Muscle layer of duodenum (tissue), 2 donors: ENCODE data around the gene DNAJB6.

ENCODE experiments used
- H3K27ac ChIP-seq: one replicate; pipeline ENCODE4 v1.7.0; 2013; ENCODE audit warnings: mild to moderate bottlenecking, low read length
- H3K27me3 ChIP-seq: one replicate; pipeline ENCODE4 v1.7.0; 2013; ENCODE audit warnings: low read depth, mild to moderate bottlenecking, control low read depth, low read length
- H3K36me3 ChIP-seq, 2 donors: one replicate each; pipeline ENCODE4 v1.7.0; 2013; ENCODE audit warnings: low read length in 2 of 2, control low read depth in 1 of 2, mild to moderate bottlenecking in 1 of 2; ENCODE audit not compliant: insufficient read depth in 2 of 2, control insufficient read depth in 1 of 2
- H3K4me1 ChIP-seq, 2 donors: one replicate each; pipeline ENCODE4 v1.7.0; 2013; ENCODE audit warnings: low read length in 2 of 2, mild to moderate bottlenecking in 2 of 2, control low read depth in 1 of 2, moderate library complexity in 1 of 2; ENCODE audit not compliant: insufficient read depth in 2 of 2, control insufficient read depth in 1 of 2
- H3K4me3 ChIP-seq, 2 donors: one replicate each; pipeline ENCODE4 v1.7.0; 2013; ENCODE audit warnings: low read length in 2 of 2, low read depth in 1 of 2, mild to moderate bottlenecking in 1 of 2
- H3K9me3 ChIP-seq, 2 donors: one replicate each; pipeline ENCODE4 v1.7.0; 2013; ENCODE audit warnings: low read length in 2 of 2, control low read depth in 1 of 2, mild to moderate bottlenecking in 1 of 2; ENCODE audit not compliant: control insufficient read depth in 1 of 2
- donor health status: healthy.

The DNAJB6 gene

DNA sequence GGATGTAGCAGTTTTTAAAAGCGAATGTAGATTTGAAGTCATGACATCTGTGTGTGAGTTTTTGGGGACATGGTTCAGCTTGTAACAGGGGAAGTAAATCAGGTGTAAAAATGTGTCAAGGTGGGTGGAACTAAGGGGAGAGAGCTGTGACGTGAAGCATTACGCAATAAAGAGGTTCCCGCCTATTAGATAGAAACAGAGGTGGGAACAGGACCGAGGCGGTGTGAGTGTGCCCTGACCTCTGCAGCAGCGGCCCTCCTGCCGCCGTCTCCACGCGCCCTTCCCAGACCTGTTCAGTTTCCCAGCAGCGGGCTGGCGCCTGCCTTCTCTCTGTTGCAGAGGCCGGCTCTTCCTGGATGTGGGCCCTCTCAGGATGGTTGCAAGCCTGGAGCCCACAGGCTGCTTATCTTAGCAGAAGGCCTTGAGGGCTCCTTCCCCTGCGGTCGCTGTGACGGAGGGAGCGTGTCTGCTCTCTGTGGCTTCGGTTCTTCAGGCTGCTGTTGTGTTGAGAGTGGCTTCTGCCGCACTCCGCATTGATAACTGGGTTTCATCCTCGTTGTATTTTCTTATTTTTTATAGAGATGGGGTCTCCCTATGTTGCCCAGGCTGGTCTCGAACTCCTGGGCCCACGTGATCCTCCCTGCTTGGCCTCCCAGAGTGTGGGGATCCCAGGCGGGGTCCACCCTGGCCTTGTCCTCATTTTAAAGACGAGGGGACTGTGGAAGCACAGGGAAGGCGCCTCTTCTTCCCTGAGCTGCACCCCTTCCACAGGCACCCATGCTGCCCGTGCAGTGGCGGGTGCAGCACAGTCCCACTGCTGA, 65.0 kb downstream of the DNAJB6 start:
- H3K4me1 ChIP-seq: peaks cover 0 to 4% of the 10 kb centered on the region in 2 donors
- H3K27me3 ChIP-seq: no peaks in the 10 kb centered on the region
- H3K27ac ChIP-seq: no peak overlapping the region
- no peak overlapping the region for H3K4me3 ChIP-seq
- H3K36me3 ChIP-seq: peaks cover 7 to 23% of the 10 kb centered on the region in 2 donors
- H3K9me3 ChIP-seq: no peaks in the 10 kb centered on the region

DNA sequence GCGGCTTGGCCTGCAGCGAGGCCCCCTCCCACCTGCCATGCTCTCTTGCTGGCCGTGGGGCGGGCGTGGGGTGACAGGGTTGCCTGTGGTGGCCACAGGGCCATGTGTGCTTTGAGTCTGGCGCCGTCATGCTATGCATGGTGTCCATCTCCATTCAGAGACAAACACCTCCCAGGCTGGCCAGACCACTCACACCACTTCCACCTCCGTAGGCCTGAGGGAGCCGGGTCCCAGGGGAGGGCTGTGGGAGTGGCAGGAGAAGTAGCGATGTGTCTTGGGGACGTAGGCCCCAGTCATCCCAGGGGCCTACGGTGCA, 65.5 kb downstream of the DNAJB6 start:
- Histone ChIP-seq H3K4me1 (peaks cover 0 to 4% of the 10 kb centered on the region in 2 donors), H3K27me3 (no peaks in the 10 kb centered on the region), H3K4me3 (no peak overlapping the region), H3K9me3 (no peaks in the 10 kb centered on the region), H3K36me3 (peaks cover 3 to 28% of the 10 kb centered on the region in 2 donors), H3K27ac (no peak overlapping the region)

DNA sequence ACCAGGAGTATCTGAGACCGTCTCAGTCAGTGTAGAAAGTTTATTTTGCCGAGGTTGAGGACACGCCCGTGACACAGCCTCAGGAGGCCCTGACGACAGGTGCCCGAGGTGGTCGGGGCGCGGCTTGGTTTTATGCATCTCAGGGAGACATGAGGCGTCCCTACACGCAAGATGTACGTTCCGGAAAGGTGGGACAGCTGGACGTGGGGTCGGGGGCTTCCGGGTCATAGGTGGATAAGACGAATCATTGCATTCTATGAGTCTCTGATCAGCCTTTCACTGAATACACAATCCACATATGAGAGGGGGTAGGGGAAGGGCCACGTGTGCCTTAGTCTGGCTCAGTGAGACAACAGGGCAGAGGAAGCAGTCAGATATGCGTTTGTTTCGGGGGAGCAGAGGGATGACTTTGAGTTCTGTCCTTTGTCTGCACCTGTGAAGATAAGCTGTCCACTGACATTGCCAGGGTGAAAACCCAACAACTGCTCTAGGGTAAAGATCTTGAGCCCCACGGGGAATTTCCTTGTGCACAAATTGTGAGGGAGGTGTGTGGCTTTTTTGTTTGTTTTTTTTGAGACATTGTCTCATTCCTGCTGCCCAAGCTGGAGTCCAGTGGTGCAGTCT, 66.2 kb downstream of the DNAJB6 start:
- Histone ChIP-seq H3K27me3 (no peaks in the 10 kb centered on the region), H3K27ac (no peak overlapping the region), H3K36me3 (peaks cover 3 to 34% of the 10 kb centered on the region in 2 donors), H3K9me3 (no peaks in the 10 kb centered on the region), H3K4me1 (peaks cover 0 to 4% of the 10 kb centered on the region in 2 donors), H3K4me3 (no peak overlapping the region)

DNA sequence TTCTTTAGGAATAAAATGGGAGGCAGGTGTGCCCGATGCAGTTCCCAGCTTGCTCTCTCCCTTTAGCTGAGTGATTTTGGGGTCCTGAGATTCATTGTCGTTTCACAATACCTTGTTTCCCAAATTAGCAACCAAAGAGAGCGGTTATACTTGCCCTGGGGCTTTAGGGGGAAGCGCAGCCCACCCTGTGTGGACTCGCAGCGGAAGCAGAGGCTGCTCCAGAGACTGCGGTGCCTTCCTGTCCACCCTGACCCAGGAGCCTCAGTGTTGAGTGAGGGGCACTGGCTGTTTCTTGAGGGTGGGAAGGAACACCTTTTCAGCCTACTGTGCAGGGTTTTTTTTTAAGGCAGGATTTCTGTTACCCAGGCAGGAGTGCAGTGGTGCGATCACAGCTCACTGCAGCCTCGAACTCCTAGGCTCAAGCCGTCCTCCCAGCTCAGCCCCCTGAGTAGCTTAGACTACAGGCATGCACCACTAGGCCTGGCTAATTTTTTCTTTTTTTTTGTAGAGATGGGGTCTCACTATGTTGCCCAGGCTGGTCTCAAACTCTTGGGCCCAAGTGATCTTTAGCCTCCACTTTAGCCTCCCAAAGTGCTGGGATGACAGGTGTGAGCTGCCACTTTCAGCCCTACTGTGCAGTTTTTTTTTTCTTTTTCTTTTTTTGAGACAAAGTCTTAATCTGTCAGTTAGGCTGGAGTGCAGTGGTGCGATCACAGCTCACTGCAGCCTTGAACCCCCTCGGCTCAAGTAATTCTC, 67.0 kb downstream of the DNAJB6 start:
- peaks cover 3 to 34% of the 10 kb centered on the region in 2 donors for H3K36me3 ChIP-seq
- no peak overlapping the region for H3K4me3 ChIP-seq
- H3K27ac ChIP-seq: no peak overlapping the region
- no peaks in the 10 kb centered on the region for H3K27me3 ChIP-seq
- peaks cover 0 to 4% of the 10 kb centered on the region in 2 donors for H3K4me1 ChIP-seq
- no peaks in the 10 kb centered on the region for H3K9me3 ChIP-seq

DNA sequence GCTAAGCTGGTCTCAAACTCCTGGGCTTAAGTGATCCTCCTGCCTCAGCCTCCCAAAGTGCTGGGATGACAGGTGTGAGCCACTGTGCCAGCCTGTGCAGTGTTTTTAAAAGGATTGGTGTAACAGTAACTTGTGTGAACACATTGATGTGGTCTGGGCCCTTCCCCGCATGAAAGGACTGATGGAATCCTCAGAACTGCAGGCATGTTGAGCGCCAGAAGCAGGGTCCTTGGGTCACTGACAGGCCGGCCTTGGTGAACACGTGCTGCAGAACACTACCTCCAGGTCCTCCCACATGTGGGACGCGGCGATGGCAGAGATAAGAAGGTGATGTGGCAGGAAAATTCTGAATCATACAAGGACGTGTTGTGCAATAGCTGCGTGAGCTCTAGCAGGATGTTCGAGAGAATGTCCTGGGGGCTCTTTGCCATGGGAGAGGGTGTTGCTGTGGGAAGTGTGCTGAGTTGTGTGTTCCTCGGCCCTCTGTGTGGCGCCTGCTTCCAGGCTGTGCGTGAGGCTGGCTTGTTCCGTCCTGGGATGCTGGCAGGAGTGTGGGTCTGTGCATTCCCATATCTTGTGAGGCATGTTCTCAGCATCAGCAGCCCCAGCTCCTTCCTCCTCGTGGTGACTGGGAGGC, 68.2 kb downstream of the DNAJB6 start:
- Histone ChIP-seq H3K4me1 (no peaks in the 10 kb centered on the region), H3K9me3 (no peaks in the 10 kb centered on the region), H3K36me3 (peaks cover 3 to 36% of the 10 kb centered on the region in 2 donors), H3K27ac (no peak overlapping the region), H3K27me3 (no peaks in the 10 kb centered on the region), H3K4me3 (no peak overlapping the region)

DNA sequence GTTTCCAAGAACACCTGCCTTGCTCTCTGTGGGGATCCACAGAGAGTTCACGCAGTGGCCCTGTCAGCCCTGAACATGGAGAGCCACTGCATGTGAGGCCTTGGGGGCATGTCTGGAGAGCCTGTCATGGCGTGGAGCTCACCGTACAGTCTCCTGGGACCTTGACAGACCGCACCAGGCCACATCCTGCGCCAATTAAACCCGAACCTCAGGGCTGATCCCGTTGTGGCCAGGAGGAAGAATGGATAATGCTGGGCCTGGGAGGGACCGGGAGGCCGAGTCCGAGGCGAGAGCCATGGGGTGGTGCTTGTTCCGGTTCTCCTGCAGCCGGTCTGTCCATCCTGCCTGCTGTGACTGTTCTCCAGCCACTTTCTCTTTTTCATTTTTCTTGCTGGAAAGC, 68.7 kb downstream of the DNAJB6 start:
- no peak overlapping the region for H3K4me3 ChIP-seq
- H3K27ac ChIP-seq: no peak overlapping the region
- H3K27me3 ChIP-seq: no peaks in the 10 kb centered on the region
- H3K36me3 ChIP-seq: peaks cover 3 to 42% of the 10 kb centered on the region in 2 donors
- H3K4me1 ChIP-seq: no peaks in the 10 kb centered on the region
- no peaks in the 10 kb centered on the region for H3K9me3 ChIP-seq

DNA sequence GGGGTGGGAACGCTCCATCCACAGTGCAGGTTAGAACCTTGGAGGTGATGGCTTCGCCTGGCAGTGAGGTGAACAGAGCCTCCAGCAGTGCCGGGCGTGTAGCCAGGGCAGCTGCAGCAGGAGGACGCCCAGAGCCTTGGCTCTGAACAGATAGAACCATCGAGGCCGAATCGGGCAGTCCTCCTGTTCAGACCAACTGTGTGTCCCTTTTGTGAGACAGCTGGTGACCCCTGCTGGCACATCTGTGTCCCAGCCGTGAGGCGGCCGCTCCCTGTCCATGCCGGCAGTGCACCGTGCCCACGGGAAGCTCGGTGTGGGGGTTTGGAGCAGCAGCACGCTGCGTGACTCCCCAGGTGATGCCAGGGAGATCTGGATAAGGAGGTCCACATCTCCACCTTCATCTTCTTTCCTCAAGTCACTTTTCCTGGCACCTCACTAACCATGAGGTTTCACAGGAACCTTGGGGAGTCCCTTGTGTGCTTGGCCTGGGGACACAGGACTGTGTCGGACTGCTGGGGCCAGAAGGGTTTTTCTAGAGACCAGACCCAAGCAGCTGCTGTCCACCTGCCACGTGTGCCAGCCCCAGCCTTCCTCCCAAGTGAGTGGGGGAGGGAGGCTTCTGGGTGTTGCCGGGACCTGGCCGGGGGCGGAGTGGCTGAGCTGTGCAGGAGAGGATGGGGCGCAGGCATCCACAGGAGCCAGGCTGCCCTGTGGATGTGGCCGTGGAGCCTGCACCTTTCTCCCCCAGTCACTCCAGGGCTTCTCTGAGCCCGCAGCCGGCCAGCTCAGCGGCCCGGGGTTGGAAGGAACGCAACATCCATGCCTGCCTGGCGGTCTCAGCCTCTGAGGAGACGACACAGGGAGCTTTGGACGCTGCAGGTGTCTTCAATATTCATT, 69.4 kb downstream of the DNAJB6 start:
- no peaks in the 10 kb centered on the region for H3K27me3 ChIP-seq
- no peak overlapping the region for H3K4me3 ChIP-seq
- no peaks in the 10 kb centered on the region for H3K4me1 ChIP-seq
- no peaks in the 10 kb centered on the region for H3K9me3 ChIP-seq
- peaks cover 3 to 48% of the 10 kb centered on the region in 2 donors for H3K36me3 ChIP-seq
- H3K27ac ChIP-seq: no peak overlapping the region

- H3K27me3 ChIP-seq: no peaks in the 10 kb centered on the region
- no peak overlapping the region for H3K27ac ChIP-seq
- peaks cover 3 to 54% of the 10 kb centered on the region in 2 donors for H3K36me3 ChIP-seq
- no peaks in the 10 kb centered on the region for H3K4me1 ChIP-seq
- no peaks in the 10 kb centered on the region for H3K9me3 ChIP-seq
- H3K4me3 ChIP-seq: no peak overlapping the region
Measured at GRCh38 chr7:157406971-157407370, 70.2 kb downstream of the DNAJB6 start.

- H3K4me1 ChIP-seq: no peaks in the 10 kb centered on the region
- H3K27me3 ChIP-seq: no peaks in the 10 kb centered on the region
- no peak overlapping the region for H3K27ac ChIP-seq
- peaks cover 3 to 54% of the 10 kb centered on the region in 2 donors for H3K36me3 ChIP-seq
- no peak overlapping the region for H3K4me3 ChIP-seq
- H3K9me3 ChIP-seq: no peaks in the 10 kb centered on the region
Measured at GRCh38 chr7:157407512-157408257, 70.9 kb downstream of the DNAJB6 start.
